Measurements from ENCODE around the gene TRIM38. TPM values are rescaled to one million over a fixed set of nuclear protein-coding genes. Genes with fewer than 3 reads are reported as not detected.

The TRIM38 gene
- total and polyA plus RNA-seq, 2 of the 13 experiments (the other 11 are each of a cell fraction or from before 2014, with no cell fraction given): 2.5 to 3.1 TPM

- TF ChIP-seq, protein P1, sequence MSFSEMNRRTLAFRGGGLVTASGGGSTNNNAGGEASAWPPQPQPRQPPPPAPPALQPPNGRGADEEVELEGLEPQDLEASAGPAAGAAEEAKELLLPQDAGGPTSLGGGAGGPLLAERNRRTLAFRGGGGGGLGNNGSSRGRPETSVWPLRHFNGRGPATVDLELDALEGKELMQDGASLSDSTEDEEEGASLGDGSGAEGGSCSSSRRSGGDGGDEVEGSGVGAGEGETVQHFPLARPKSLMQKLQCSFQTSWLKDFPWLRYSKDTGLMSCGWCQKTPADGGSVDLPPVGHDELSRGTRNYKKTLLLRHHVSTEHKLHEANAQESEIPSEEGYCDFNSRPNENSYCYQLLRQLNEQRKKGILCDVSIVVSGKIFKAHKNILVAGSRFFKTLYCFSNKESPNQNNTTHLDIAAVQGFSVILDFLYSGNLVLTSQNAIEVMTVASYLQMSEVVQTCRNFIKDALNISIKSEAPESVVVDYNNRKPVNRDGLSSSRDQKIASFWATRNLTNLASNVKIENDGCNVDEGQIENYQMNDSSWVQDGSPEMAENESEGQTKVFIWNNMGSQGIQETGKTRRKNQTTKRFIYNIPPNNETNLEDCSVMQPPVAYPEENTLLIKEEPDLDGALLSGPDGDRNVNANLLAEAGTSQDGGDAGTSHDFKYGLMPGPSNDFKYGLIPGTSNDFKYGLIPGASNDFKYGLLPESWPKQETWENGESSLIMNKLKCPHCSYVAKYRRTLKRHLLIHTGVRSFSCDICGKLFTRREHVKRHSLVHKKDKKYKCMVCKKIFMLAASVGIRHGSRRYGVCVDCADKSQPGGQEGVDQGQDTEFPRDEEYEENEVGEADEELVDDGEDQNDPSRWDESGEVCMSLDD (CRISPR knock-in tag; IDR thresholded peaks at IDR 0.05; ENCODE audit: borderline replicate concordance): no peak
- TF ChIP-seq ZBTB38 (CRISPR knock-in tag; IDR thresholded peaks at IDR 0.05) (no peak; the same call in none of the 2 replicates), ZNF235 (CRISPR knock-in tag; IDR thresholded peaks at IDR 0.05; ENCODE audit: borderline replicate concordance) (0 out of 2 replicates have a peak, but pooled peaks have one; percentile 74), ZBED4 (CRISPR knock-in tag; IDR thresholded peaks at IDR 0.05; ENCODE audit: borderline replicate concordance) (no peak; the same call in 1 of the 2 replicates), SRSF4 (IDR thresholded peaks at IDR 0.05; ENCODE audit: low read depth, low read length, poor library complexity, severe bottlenecking) (no peak), ZEB1 (IDR thresholded peaks at IDR 0.05; ENCODE audit: insufficient replicate concordance, low read depth) (peak; percentile 69), ZNF674 (CRISPR knock-in tag; IDR thresholded peaks at IDR 0.05; ENCODE audit: low read depth) (no peak), TRIM22 (IDR thresholded peaks at IDR 0.05) (no peak), CREBL2 (CRISPR knock-in tag; IDR thresholded peaks at IDR 0.05; ENCODE audit: borderline replicate concordance) (no peak), ZFP36L1 (CRISPR knock-in tag; IDR thresholded peaks at IDR 0.05) (no peak), YY1 (IDR thresholded peaks at IDR 0.05; ENCODE audit: insufficient read depth, insufficient replicate concordance, low read depth, low read length) (peak; percentile 12), ZMYM3 (CRISPR knock-in tag; IDR thresholded peaks at IDR 0.05) (no peak), HDAC2 (CRISPR knock-in tag; IDR thresholded peaks at IDR 0.05) (no peak; the same call in none of the 2 replicates), ZNF432 (CRISPR knock-in tag; IDR thresholded peaks at IDR 0.05; ENCODE audit: borderline replicate concordance) (no peak), NCOA2 (CRISPR knock-in tag; IDR thresholded peaks at IDR 0.05) (no peak; the same call in none of the 2 replicates), KLF11 (CRISPR knock-in tag; IDR thresholded peaks at IDR 0.05) (0 out of 2 replicates have a peak, but pooled peaks have one; percentile 34), ZNF709 (CRISPR knock-in tag; IDR thresholded peaks at IDR 0.05) (no peak), NFE2L1 (CRISPR knock-in tag; IDR thresholded peaks at IDR 0.05; ENCODE audit: borderline replicate concordance) (peak; percentile 44; the same call in 1 of the 2 replicates), GATA4 (IDR thresholded peaks at IDR 0.05; ENCODE audit: borderline replicate concordance, low read depth) (peak; percentile 35; the same call in 1 of the 2 replicates)
Measured at GRCh38 chr6:26033085-26033940, 70.7 kb downstream of the TRIM38 start (continued).
